NCI-H2227 treated with DMSO at 0.1 percent for 48 hours (cell line): ENCODE results near the gene P4HA2.

Source experiments
- DNase-seq: peaks from one replicate; lab custom pipeline; 2025; lab: John Stamatoyannopoulos, UW

The P4HA2 gene

GRCh38 chr5:132250547-132250946, 22.9 kb upstream of the P4HA2 start:
- no peak for DNase-seq

- no peak for DNase-seq
Observed at GRCh38 chr5:132246806-132247205, 19.2 kb upstream of the P4HA2 start.

DNA sequence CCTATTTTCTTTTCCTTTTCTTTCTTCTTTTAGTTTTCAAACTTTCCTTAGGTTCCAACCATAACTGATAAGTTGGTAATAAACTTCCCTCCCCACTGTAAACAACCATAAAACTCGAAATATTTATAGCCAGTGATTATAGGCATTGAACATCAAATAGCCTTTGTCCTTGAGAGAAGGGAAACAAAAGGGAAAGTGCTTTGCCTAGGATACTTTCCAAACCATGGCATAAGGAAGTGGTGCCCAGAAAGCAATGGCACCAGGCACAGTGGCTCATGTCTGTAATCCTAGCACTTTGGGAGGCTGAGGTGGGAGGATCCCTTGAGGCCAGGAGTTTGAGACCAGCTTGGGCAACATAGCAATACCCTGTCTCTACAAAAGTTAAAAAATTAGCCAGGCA, 17.9 kb upstream of the P4HA2 start:
- DNase-seq, result no peak

DNA sequence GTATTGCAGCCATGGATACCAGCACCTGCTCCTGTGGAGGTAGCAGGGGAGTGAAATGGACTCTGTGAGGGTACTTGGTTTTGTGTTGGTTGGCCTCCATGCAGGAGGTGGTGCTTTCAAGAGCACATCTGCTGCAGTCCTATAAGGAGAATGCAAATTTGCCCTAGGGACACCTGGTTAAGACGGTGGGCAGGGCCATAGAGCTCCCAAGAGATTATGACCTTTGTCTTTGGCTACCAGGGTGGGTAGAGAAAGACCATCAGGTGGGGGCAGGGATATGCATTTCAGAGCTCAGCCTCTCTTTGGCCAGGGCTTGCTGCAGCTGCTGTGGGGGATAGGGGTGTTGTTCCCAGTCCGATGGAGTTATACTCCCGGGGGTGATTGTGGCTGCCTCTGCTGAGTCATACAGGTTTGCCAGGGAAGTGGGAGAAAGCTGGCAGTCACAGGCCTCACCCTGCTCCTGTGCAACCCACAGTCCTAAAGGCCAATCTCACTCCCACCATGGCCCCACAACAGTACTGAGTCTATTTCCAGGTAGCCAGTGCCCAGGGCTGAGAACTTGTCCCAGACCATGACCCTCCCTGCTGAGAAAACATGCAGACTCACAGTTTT, 15.8 kb upstream of the P4HA2 start:
- no peak for DNase-seq

DNA sequence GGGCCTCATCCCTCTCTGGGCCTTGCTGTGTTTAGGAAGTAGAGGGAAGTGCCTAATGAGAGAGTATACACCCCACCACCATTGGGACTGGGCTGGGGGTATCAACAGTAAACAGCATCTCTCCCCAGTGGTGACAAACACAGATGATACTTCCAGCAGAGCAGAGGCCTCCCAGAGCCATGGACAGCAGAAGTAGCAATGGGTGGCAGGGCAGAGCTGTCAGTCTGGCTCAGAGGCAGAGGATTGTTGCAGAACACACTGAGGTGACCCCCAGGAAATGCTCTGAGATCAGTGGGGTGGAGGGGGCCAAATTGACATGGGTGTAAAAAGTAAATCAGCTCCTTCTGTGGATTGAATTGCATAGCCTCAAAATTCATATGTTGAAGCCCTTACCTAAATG, 12.1 kb upstream of the P4HA2 start:
- no peak for DNase-seq

DNA sequence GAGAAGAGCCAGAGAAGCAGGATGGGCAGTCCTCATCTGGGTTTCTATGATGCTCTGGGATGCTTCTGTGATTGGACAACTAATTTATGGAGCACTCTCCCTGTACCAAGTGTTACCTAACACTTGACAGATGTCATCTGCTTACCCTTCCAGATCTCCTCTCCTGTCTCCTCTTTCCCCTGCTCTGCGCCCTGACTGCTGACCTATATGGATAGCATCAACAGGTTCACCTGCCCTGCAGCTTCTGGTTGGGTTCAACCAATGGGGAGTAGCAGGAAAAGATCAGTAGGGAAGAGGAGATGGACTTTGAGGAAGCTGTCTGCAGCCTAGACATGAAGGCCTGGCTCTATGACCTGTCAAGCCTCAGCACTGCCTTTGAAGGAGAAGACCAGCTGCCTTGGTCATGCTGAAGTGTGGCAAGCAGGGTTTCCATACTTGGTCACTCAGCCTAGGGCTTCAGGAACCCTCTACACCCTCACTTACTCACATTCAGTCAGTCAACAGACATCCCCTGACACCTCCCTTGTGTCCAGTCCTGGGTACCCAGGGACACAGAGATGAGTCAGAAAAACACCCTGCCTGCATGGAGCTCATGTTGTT, 11.3 kb upstream of the P4HA2 start:
- DNase-seq, result no peak

DNA sequence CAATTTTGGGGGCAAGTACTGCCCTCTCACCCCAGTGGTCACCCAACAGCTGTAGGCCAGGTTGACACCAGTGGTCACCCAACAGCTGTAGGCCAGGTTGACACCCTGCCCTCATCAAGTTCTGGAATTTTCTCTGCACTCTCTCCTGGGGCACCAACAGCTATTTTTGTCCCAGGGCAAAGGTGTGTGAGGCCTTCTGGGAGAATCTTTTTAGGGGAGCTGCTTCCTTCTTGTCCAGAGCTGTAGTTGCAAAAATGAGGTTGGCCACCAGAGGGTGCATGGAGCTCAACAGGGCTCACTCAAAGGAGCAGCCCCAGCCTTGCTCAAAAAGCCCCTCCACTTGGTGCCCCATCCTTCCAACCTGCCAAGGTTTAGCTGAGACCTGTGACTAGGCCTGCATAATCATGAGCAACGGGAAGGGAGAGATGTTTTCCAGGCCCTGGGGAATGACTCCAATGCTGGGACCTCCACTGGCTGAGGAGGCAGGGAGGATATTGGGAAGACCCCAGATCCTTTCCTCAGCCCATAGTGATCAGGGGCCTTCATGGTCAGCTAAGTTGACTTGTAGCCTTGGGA, 10.6 kb upstream of the P4HA2 start:
- DNase-seq, result peak; percentile 7

DNA sequence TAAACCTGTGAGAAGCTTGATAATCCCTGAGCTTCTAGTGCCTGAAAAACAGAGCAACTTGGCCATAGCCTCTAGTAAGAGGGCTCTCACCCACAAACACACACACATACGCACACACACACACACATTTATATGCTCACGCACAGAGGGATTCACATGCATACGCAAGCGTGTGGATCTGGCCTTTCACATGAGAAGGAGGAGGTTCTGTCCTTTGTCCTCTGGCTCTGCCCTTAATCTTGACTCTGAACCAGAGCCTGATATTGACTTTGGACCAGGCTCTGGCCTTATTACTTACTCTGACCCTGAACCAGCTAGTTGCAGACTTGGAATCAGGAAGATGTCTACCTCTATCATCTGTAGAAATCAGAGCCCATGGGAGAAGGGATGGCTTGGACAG, 10.0 kb upstream of the P4HA2 start:
- DNase-seq, result no peak

DNA sequence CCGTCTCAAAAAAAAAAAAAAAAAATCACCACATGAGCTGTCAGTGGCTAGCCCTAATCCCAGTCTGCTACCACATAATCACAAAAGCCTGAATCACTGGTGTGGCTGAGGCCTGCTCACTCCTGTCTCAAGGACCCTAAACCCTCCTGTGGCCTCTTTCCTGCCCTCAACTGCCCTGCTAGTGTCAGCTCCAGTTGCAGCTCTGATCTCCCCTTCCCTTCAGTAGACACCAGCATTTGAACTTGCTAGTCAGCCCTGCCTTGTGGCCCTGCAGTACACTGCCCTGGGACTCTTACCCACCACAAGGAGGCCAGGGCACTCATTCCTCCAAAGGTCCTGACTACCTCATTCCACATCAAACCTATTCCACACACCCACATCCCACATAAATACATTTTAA, 9.5 kb upstream of the P4HA2 start:
- DNase-seq, result no peak

DNA sequence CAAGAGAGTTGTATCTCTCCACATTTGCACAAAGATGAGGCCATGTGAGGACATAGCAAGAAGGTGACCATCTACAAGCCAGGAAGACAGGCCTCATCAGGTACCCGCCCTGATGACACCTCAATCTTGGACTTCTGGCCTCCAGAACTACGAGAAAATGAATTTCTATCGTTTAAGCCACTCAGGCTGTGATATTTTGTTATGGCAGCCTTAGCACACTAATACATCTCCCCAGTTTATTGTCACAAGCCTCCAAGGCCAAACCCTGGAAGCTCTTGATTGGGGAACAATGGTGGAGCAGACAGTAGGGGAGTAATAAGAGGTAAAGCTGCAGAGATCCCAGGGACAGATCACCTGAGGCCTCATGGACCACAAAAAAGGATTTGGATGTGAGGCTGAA, 7.7 kb upstream of the P4HA2 start:
- no peak for DNase-seq

GRCh38 chr5:132234684-132235062, 7.0 kb upstream of the P4HA2 start:
- no peak for DNase-seq

DNA sequence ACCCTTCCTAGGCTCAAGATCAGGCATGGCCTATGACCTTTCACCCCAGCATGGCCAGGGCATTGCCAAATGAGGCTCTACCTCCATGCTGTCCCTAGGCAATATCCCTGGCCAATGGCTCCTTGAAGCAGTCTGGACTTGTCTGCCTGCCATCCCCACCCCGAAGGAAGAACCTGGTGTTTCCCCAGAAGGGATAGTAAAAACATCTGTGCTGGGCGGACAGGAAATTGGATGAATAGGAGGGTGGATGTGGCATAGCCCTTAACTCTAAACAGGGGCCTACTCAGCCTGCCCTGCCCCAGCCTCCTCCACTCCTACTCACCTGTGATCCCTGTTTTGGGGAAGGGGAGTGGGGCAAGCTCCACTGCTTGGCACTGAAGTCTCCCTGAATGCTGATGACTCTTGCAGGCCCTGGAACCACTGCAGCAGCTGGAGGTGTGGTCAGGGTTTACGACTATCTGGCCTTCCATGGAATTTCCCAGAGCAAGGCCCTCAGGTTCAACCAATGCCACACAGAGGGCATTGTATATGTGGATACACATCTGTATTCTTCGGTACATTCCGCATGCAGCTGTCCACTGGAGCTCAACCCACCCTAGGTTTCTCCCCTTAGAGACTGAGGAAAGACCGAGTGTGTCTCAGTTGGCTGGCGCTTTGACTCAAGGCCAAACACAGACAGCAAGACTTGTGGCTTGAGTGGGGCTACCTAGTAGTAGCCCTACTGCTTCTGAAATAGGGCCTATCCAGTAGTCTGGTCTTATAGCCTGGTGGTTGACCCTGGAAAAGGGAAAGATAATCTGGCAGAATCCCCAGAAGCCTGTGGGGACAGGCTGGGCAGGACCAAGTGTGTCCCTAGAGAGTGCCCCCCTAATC, 6.4 kb upstream of the P4HA2 start:
- no peak for DNase-seq

DNA sequence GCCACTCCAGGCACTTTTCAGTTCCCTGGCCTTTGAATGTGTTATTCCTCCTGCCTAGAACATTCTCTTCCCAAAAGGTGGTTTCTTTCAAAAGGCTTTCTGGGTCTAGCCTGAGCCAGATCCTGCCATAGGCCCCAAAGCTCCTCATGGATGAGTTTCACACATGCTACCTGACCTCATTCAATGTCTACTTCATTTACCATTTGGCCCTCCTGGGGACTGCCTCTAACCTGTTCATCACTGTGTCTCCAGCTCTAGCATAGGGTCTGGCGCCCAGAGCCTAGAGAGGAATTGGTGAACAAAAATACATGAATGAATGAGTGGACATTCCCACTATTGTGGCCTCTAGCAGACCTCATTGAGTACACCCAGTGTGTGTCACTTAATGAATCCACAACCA, 5.4 kb upstream of the P4HA2 start:
- no peak for DNase-seq

DNA sequence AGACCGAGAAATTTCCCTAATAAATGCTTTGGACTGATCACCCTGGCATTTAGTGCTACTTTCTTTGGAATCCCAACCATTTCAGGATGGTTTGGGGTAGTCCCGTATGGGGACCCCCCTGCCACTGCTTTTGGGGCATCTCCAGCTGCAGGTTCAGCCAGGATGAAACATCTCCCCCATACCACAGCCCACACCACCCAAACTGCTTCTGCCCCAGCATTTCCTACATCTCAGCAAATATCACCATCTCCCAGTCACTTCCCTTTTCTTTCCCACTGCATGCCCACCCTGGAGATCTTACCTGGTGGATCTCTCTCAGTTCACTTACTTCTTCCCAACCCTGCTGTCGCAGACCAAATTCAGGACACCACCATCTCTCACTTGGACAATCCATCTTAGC, 4.8 kb upstream of the P4HA2 start:
- no peak for DNase-seq

DNA sequence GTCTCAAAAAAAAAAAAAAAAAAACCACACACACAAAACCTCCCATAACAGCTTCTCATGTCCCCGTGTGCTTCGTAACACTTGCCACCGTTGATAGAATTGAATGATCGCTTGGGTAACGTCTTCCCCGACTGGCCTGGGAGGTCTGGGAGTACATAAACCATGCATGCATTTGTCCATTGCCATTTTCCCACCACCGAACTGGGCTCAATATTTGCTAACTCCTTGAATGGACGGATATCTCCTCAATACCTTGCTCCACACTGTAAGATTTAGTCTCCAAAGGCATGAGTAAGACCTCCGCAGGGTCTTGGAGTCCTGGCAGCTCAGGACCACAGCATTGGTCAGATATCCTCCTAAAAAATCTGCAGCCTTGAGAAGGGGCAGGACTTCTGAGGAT, 3.2 kb upstream of the P4HA2 start:
- DNase-seq, result no peak

DNA sequence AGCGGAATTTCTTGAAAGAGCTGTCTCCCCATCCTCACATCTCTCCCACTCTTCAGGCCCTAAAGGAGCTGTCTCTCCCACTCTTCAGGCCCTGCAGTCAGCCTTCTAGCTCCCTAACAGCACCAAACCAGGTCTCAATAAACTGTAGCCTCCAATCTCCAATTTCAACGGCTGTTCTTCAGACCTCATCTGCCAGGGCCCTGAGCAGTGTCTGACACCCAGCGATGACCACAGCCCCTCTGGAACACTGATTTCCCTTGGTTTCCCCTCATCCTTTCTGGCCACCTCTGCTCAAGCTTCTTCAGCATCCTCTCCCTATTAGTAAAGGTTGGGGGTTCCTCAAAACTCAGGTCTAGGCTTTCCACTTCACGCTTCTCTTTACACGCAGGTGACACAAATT, 1.6 kb upstream of the P4HA2 start:
- no peak for DNase-seq

- DNase-seq, result no peak
Observed at GRCh38 chr5:132228241-132229035, 785 bp upstream of the P4HA2 start.

DNA sequence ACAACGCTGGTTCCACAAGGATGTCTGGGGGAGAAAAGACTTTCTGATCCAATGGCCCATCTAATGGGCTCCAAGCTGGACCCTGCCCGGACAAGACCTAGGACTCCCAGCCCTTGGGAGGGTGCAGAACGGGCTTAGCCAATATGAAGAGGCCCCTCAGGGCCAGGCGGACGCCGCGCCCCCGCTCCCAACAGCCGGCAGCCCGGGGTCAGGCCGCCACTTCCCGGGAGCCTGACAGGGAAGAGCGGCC, 493 bp downstream of the P4HA2 start:
- no peak for DNase-seq

GRCh38 chr5:132226516-132227234, 978 bp downstream of the P4HA2 start:
- no peak for DNase-seq

DNA sequence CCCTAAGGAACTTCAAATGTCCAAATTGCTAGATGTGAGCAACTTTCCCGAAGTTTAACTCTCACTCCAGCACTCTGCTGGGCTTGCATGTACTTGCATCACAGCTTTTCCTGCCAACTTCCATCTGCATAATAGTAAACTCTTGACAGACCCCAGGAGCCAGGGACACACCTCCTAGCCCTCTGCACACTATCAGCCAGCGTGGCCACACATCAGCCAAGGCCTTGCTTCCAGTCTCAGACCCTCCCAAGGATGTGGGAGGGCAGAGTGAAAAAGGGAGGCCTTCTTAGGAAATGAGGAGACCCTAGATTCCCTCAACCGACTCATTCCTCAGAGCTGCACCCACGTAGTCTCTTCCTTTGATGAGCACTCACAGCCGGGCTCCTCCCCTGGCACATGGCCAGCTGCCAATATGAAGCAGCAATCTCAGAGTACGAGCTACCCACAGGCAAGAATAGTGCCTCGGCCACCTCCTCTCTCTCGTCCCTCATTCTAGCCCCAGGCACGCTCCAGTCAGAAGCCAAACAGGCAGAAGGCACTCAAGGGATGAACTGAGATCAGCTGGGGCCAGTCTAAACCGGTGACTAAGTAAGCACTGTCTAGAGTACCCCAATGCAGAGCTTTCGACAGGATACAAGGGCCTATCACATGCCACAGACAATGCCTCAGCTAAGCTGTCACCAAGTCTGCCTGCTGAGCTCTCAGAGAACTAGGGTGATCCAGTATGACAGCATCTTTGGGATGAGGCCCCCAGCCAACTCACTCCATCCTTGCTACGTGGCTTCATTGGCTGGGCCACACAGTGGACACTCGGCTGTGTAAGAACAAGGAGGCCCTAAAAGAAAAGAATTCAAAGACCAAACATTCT, 2.3 kb downstream of the P4HA2 start:
- peak; percentile 20 for DNase-seq

GRCh38 chr5:132224716-132225115, 2.9 kb downstream of the P4HA2 start:
- DNase-seq, result no peak
